Astrocyte (in vitro differentiated cells and primary cell): Measurements from ENCODE around the gene WDR37.
"Not testable (repeated sequence)": the region's sequence is repeated elsewhere in the genome, so short reads cannot be mapped to it uniquely, and the experiment has no call there.

Experiments used
- CTCF ChIP-seq: IDR thresholded peaks from 2 replicates; pipeline ENCODE4 v1.5.1; 2011; ENCODE audit warnings: low read depth, mild to moderate bottlenecking, inconsistent platforms, low read length, moderate library complexity; ENCODE audit not compliant: insufficient read depth
- EZH2 ChIP-seq: IDR thresholded peaks from 2 replicates; pipeline ENCODE4 v1.6.1; 2012; ENCODE audit warnings: mild to moderate bottlenecking, low read length, inconsistent platforms; ENCODE audit not compliant: insufficient read depth

- TF ChIP-seq CTCF, EZH2: not testable (repeated sequence)
These were observed 46.2 kb upstream of the WDR37 start for GRCh38 chr10:1009947-1010346.
